RWPE2 (cell line): ENCODE measurements around the gene CCT2.

Source experiments
- ATAC-seq: fragments of 200-7000 bp; cut with Tn5 transposase; 3 replicates; pipeline ENCODE4 v1.9.1; 2021; ENCODE audit warnings: low read depth
- DNase-seq: peaks from one replicate; pipeline ENCODE4 v3.0.0-alpha.2; 2020; ENCODE audit warnings: low spot score
- H3K27ac ChIP-seq: fragments of 450-650 bp; 2 replicates; pipeline ENCODE4 v1.5.1; 2017; ENCODE audit warnings: mild to moderate bottlenecking; ENCODE audit not compliant: poor library complexity, severe bottlenecking
- H3K27me3 ChIP-seq: fragments of 250-450 bp; sonication (Bioruptor Pico); 2 replicates; pipeline ENCODE4 v1.5.1; 2021; ENCODE audit warnings: mild to moderate bottlenecking, moderate library complexity; ENCODE audit not compliant: insufficient read depth, poor library complexity, severe bottlenecking
- H3K36me3 ChIP-seq: fragments of 250-450 bp; sonication (Bioruptor Pico); 2 replicates; pipeline ENCODE4 v1.5.1; 2020; ENCODE audit warnings: low read depth, mild to moderate bottlenecking, moderate library complexity
- H3K4me1 ChIP-seq: fragments of 250-450 bp; sonication (Bioruptor Pico); 2 replicates; pipeline ENCODE4 v1.5.1; 2021; ENCODE audit warnings: mild to moderate bottlenecking, moderate library complexity; ENCODE audit not compliant: insufficient read depth, poor library complexity, severe bottlenecking
- H3K4me3 ChIP-seq: fragments of 250-450 bp; sonication (Bioruptor Pico); 2 replicates; pipeline ENCODE4 v1.5.1; 2021; ENCODE audit warnings: mild to moderate bottlenecking, moderate library complexity; ENCODE audit not compliant: severe bottlenecking
- H3K9me3 ChIP-seq: fragments of 250-450 bp; sonication (Bioruptor Pico); 2 replicates; pipeline ENCODE4 v1.5.1; 2021; ENCODE audit warnings: mild to moderate bottlenecking, moderate library complexity; ENCODE audit not compliant: severe bottlenecking
- TF ChIP-seq, protein P1 (sequence below): fragments of 450-650 bp; IDR thresholded peaks from one replicate; pipeline ENCODE4 v1.5.1; 2017; ENCODE audit warnings: mild to moderate bottlenecking, moderate library complexity; ENCODE audit not compliant: poor library complexity, severe bottlenecking

The CCT2 gene

DNA sequence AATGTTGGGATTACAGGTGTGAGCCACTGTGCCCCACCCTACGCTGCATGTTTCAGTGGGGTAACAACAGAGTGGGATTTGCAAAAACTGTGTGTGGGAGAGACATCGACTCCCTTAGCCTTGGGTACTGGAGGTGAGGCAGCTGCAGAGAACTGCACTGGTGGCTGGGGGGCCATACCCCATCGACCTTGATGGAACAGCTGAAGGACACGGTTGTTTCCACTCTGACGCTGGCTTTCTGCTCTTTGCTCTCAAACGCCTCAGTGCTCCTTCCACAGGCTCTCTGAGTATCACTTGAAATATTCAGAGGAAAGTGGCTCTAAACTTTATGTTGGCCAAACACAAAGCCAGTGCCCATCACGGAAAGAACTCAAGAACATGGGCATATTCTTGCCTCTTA is 56.3 kb downstream of the CCT2 start:
- TF ChIP-seq, protein P1, sequence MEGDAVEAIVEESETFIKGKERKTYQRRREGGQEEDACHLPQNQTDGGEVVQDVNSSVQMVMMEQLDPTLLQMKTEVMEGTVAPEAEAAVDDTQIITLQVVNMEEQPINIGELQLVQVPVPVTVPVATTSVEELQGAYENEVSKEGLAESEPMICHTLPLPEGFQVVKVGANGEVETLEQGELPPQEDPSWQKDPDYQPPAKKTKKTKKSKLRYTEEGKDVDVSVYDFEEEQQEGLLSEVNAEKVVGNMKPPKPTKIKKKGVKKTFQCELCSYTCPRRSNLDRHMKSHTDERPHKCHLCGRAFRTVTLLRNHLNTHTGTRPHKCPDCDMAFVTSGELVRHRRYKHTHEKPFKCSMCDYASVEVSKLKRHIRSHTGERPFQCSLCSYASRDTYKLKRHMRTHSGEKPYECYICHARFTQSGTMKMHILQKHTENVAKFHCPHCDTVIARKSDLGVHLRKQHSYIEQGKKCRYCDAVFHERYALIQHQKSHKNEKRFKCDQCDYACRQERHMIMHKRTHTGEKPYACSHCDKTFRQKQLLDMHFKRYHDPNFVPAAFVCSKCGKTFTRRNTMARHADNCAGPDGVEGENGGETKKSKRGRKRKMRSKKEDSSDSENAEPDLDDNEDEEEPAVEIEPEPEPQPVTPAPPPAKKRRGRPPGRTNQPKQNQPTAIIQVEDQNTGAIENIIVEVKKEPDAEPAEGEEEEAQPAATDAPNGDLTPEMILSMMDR: no peak
- no peaks in the 10 kb centered on the region for H3K9me3 ChIP-seq
- H3K27ac ChIP-seq: no peak overlapping the region
- no peaks in the 10 kb centered on the region for H3K36me3 ChIP-seq
- ATAC-seq (no peak), DNase-seq (no peak)
- H3K27me3 ChIP-seq: no peaks in the 10 kb centered on the region
- no peak overlapping the region for H3K4me3 ChIP-seq
- no peaks in the 10 kb centered on the region for H3K4me1 ChIP-seq

DNA sequence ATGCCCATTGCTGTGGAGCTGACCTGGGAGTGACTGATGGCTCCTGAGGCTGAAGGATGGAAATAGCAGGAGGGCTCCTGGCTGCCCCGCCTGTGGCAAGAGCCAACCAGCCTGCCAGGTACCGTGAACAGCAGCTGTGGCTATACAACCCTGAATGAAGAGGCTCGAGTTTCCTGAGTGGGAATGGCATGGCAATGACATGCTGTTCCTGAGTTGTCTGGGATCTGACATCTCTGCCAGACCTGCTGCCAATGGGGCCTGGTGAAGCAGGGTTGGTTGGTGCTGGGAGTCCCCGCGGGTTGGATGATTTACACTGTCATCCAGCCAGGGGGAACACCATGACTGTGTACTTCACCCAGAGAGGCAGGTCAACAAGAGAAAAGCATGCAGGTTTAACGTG is 57.3 kb downstream of the CCT2 start:
- Histone ChIP-seq H3K27ac (no peak overlapping the region), H3K4me1 (no peaks in the 10 kb centered on the region), H3K9me3 (no peaks in the 10 kb centered on the region), H3K36me3 (no peaks in the 10 kb centered on the region), H3K27me3 (no peaks in the 10 kb centered on the region), H3K4me3 (no peak overlapping the region)
- DNase-seq (no peak), ATAC-seq (no peak)
- TF ChIP-seq, protein P1: no peak

DNA sequence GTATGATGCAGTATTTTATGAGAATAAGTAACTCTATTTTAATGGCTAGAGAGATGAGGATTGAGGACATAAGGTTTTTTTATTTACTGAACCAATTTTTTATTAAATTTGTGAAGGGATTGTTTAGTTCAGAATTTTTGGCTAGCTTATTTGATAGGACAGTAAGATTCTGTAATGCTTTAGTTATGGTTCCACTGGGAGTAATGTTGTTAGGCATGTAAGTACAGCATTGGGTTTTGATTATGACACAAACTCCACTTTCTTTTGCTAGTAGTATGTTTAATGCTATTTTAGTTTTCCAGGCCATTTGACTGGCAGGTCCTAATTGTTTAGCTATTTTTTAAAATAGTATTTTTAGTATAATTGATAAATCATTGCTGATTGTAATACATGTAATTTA is 59.3 kb downstream of the CCT2 start:
- Histone ChIP-seq H3K9me3 (no peaks in the 10 kb centered on the region), H3K4me3 (no peak overlapping the region), H3K4me1 (peaks cover 6% of the 10 kb centered on the region), H3K27me3 (no peaks in the 10 kb centered on the region), H3K27ac (no peak overlapping the region), H3K36me3 (no peaks in the 10 kb centered on the region)
- ATAC-seq (no peak), DNase-seq (no peak)
- TF ChIP-seq, protein P1: no peak

DNA sequence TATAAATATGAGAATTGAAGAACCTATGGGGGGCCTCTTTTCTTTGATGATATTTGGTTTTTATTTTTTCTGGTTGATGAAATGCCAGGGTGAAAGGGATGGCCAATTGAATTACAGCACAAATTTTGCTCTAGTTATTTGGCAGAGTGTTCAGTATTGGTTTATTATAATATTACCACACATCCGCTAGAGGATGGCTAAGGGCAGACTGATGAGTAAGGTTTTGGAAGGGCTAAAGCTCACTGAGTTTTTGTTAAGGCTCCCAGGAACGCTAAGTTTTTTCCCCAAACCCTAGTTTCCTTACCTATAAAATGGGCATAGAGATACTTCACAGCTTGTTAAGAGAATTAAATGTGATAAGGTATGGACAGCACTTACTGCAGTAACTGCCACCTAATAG is 59.8 kb downstream of the CCT2 start:
- H3K36me3 ChIP-seq: no peaks in the 10 kb centered on the region
- DNase-seq: no peak
- no peak overlapping the region for H3K27ac ChIP-seq
- TF ChIP-seq, protein P1: no peak
- peaks cover 6% of the 10 kb centered on the region for H3K4me1 ChIP-seq
- H3K4me3 ChIP-seq: no peak overlapping the region
- ATAC-seq: no peak
- no peaks in the 10 kb centered on the region for H3K27me3 ChIP-seq
- no peaks in the 10 kb centered on the region for H3K9me3 ChIP-seq

DNA sequence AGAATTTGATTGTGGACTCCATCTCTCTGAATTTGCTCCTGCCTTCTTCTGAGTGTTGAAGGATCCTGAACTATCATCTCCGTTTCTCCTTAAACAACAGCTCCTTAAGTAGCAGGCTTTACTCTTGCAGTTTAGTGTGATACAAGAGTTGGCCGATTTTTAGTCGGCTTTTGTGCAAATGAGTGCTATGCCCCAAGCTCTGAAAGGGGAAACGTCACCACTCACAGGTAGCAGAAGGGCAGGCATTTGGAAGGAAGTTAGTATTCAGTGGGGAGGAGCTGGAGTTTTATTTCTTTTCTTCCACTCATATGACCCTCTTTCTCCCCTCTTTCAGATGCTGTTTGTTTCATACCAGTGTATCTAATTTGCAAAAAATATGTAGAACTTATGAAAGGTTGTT is 61.9 kb downstream of the CCT2 start:
- H3K4me3 ChIP-seq: no peak overlapping the region
- no peaks in the 10 kb centered on the region for H3K27me3 ChIP-seq
- H3K27ac ChIP-seq: no peak overlapping the region
- no peak for DNase-seq
- no peak for ATAC-seq
- no peaks in the 10 kb centered on the region for H3K9me3 ChIP-seq
- TF ChIP-seq, protein P1: no peak
- H3K36me3 ChIP-seq: no peaks in the 10 kb centered on the region
- H3K4me1 ChIP-seq: peaks cover 6% of the 10 kb centered on the region
